ENCODE results near the gene CACNA1H.

DNA sequence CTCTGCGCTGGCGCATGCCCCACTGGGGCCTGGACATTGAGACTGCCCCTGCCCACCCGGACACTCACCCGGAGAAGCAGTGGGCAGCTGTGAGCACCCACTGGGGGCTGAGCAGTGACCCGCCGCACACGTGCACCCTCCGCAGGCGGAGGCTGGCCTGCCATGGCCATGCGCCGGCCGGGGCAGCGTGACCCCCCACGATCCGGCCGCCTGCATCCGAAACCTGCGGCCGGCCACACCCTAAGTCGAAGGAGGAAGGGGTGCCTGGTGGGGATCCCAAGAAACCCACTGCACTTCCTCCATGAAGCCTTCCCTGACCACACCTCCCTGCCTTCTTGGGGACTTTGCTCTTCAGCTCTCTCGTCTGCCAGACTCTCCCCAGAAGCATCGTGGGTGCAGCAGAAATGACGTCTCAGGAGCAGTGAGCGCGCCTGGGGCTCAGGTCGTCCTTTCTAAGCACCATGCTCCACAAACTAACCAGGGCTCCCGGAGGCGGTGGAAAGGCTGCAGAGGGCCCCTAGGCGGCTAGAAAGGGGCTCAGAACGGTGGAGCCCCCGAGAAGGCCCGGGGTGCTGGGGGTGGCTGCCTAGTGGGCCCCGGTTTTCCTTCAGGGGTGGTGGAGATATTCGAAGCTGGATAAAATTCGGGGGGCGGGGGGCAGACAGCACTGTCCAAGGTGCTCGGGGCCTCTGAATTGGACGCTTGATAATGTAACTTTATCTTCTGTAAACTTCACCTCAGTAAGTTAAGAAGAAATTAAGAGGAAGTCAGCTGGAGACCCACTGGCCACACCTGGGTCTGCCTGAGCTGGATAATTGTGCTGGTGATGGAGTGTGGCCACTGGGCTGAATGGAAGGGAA lies 70.7 kb downstream of the CACNA1H start:
- no peak for TF ChIP-seq POLR2A (IDR thresholded peaks at IDR 0.05)
- TF ChIP-seq, protein P1, sequence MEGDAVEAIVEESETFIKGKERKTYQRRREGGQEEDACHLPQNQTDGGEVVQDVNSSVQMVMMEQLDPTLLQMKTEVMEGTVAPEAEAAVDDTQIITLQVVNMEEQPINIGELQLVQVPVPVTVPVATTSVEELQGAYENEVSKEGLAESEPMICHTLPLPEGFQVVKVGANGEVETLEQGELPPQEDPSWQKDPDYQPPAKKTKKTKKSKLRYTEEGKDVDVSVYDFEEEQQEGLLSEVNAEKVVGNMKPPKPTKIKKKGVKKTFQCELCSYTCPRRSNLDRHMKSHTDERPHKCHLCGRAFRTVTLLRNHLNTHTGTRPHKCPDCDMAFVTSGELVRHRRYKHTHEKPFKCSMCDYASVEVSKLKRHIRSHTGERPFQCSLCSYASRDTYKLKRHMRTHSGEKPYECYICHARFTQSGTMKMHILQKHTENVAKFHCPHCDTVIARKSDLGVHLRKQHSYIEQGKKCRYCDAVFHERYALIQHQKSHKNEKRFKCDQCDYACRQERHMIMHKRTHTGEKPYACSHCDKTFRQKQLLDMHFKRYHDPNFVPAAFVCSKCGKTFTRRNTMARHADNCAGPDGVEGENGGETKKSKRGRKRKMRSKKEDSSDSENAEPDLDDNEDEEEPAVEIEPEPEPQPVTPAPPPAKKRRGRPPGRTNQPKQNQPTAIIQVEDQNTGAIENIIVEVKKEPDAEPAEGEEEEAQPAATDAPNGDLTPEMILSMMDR (IDR thresholded peaks at IDR 0.05), result no peak

All from right lobe of liver (tissue), 4 donors.